Islet precursor cell (in vitro differentiated cells): ENCODE results near the gene TSPYL4.

ENCODE experiments used
- DNase-seq: peaks from one replicate; pipeline ENCODE4 v3.0.0-alpha.2; 2018

Gene TSPYL4

DNA sequence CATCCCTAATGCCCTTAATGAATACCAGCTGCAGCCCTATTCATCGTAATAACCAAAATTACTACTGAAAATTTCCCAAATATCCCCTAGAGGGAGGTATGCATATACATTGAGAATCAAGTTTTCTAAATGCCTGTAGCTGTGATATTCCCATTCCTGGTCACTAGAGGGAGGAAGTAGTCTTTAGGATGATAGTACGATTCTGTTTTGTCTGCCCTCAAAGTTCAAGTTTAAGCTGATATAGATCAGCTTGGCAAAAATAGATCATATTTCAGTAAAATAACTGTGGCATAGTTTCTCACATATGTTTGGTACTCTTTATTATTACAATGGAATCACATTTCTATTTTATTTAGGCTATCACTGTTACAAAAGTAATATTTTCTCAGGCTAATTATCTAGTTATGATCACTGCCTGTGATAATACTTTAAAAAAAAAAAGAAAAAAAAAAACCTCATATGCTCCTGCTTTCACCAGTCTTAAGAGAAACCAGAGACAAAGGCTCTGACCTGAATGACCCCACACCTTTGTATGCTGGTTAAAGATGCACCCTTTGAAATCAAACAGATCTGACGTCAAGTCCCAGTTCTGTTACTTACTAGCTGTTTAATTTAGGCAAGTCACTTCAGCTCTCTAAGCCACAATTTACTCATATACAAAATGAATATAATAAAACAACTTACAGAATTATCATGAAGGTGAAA, 14.9 kb upstream of the TSPYL4 start:
- DNase-seq, result no peak

DNA sequence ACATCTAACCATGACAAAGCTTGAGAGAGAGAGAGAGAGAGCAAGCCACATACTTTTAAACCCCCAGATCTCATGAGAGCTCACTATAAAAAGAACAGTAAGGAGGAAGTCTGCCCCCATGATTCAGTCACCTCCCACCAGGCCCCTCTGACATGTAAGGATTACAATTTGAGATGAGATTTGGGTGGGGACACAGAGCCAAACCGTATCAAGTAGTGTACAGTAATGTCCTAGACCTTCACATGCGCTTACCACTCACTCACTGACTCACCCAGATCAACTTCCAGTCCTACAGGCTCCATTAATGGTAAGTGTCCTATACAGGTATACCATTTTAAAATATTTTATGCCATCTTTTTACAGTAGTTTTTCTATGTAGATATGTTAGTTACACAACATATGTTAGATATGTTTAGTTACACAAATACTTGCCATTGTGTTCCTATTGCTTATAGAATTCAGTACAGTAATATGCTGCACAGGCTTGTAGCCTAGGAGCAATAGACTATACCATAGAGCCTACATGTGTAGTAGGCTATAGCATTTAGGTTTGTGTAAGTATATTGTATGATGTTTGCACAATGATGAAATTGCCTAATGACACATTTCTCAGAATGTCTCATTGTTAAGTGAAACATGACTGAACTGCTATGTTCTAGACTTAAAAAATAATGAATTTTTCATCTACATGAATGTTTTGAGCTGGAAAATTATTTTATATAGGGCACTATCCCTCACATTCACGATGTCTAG, 14.1 kb upstream of the TSPYL4 start:
- DNase-seq, result no peak

- DNase-seq, result no peak
Measured at GRCh38 chr6:116266803-116267202, 12.9 kb upstream of the TSPYL4 start.

DNA sequence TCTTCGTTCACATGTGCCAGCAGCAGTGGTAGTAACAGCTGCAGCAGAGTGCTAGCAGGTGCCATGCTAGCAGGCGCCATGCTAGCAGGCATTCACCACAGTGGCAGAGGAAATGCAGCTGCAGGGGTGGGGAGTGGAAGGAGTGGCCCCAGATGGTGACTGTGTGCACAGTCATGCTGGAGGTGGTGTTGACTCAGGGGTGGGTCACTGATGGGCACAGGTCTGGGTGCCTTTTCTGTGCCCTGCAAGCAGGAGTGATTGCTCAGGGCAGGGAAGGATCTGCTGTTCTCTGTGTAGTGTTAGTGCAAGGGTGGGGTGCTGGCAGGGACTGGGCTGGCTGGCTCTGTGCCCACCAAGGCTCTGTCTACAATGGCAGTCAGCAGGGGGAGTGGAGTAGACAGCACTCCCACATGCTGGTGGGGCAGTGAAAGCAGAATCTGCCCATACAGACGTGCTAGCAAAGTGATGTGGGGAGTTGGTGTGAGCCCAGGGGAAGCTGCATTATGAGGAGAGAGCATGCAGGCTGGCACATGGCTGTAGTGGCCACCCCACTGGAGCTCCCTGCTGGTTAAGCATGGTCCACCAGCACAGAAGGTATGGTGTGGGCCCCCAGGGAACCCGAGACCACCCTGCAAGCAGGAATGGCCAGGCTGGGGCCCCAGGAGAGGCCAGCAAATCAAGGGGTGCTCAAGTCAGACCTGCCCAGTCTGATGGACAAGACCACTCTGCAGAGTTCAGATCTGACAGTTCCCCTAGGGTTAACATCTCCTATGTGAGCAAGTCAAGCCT, 11.4 kb upstream of the TSPYL4 start:
- no peak for DNase-seq

- no peak for DNase-seq
Measured at GRCh38 chr6:116263353-116263752, 9.5 kb upstream of the TSPYL4 start.

DNA sequence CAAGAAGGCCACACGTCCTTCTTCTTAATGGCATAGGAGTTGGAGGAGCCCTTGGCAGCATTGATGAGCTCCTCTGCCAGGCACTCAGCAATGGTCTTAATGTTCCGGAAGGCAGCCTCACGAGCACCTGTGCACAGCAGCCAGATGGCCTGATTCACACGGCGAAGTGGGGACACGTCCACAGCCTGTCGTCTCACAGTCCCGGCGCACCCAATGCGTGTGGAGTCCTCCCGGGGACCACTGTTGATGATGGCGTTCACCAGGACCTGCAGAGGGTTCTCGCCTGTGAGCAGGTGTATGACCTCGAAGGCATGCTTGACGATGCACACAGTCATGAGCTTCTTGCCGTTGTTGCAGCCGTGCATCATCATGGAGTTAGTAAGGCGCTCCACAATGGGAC, 4.6 kb upstream of the TSPYL4 start:
- DNase-seq, result no peak

- DNase-seq, result no peak
Measured at GRCh38 chr6:116256694-116257093, 2.8 kb upstream of the TSPYL4 start.

- no peak for DNase-seq
Measured at GRCh38 chr6:116255246-116255800, 1.4 kb upstream of the TSPYL4 start.

GRCh38 chr6:116254297-116255056, 602 bp upstream of the TSPYL4 start:
- DNase-seq, result no peak

DNA sequence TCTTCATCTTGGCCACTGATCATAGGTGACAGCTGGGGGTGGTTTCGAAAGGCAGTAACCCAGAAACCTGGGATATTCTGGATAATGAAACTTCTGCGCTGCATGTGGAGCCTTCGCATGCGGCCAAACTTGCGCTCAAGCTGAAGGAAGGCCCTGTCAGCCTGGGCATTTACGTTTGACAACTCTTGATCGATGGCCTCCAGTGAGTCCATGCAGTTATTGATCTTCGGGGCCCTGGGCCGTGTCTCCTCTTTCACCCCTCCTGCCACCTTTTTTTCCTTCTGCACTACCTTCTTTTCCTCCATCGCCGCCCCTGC, 729 bp downstream of the TSPYL4 start:
- DNase-seq, result no peak

GRCh38 chr6:116251568-116252384, 2.1 kb downstream of the TSPYL4 start:
- peak; percentile 78 for DNase-seq

GRCh38 chr6:116248577-116248976, 5.3 kb downstream of the TSPYL4 start:
- no peak for DNase-seq

DNA sequence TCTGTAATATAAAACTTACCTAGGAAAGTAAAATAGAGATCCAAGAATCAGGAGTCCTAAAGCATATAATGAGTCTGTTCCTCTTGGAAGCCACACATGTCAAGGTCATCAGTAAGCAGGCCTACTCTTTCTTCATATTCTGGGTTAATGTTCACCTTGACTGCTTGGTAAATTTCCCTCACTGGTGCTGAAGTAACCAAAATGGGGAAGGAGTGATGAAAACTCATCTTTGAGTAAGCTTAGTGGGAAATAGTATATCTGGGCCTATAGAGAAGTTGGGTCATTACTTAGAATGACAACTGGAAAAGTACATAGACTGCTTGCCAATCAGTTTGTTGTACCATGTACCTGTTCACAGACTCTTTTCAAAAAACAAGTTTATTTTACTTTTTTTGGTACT, 6.6 kb downstream of the TSPYL4 start:
- DNase-seq, result no peak

- no peak for DNase-seq
Measured at GRCh38 chr6:116246089-116246488, 7.8 kb downstream of the TSPYL4 start.

- DNase-seq, result no peak
Measured at GRCh38 chr6:116244284-116244683, 9.6 kb downstream of the TSPYL4 start.

- DNase-seq, result no peak
Measured at GRCh38 chr6:116239856-116240255, 14.0 kb downstream of the TSPYL4 start.

- DNase-seq, result no peak
Measured at GRCh38 chr6:116239256-116239655, 14.6 kb downstream of the TSPYL4 start.

GRCh38 chr6:116238083-116238482, 15.8 kb downstream of the TSPYL4 start:
- no peak for DNase-seq

GRCh38 chr6:116234689-116235088, 19.2 kb downstream of the TSPYL4 start:
- DNase-seq, result no peak

DNA sequence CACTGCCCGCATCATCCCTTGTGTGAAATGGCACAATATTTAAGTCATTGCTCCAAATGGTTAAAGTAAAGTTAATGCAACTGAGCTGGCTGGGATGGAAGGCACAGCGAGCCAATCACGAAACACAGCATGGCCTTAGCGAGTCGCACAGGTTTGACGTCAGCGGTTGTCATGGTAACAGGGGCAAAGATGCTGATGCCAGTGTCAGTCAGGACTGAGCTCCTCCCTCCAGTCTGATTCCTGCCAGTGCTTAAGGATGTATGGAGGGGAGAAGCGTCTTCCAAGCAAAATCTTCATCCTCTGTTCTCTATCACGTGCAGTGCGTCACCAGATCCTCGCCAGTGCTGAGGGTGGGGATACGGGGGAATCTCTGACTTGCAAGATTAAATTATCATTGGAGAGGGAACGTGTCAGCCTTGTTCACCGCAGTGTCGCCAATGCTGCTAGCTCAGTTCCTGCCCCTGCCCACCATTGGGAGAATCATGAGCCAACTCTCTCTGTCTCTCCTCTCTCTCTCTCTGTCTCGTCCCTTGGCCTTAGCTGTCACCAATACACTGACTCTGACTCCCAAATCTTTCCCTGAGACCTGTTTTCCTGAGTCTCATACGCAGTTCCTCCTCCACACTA, 24.5 kb downstream of the TSPYL4 start:
- peak; percentile 91 for DNase-seq

- no peak for DNase-seq
Measured at GRCh38 chr6:116223355-116223754, 30.5 kb downstream of the TSPYL4 start.
